Gastrocnemius medialis (tissue), 4 donors: Measurements from ENCODE around the gene KLKB1. TPM values are rescaled to one million over a fixed set of nuclear protein-coding genes. Genes with fewer than 3 reads are reported as not detected.

Experiments used
- ATAC-seq, 2 donors: fragments of 150-250 bp; one replicate each; pipeline ENCODE4 v1.9.1; 2016
- DNase-seq, 2 donors: peaks; one replicate each; pipeline ENCODE4 v3.0.0-alpha.2; 2019
- H3K27ac ChIP-seq, 4 donors: fragments of 200-600 bp; sonication (generic); 1 replicate in 1 of 4; 2 replicates in 3 of 4; pipeline ENCODE4 v1.5.1; 2016 to 2018; ENCODE audit warnings: mild to moderate bottlenecking in 2 of 4, moderate library complexity in 1 of 4
- H3K27me3 ChIP-seq, 3 donors: fragments of 200-600 bp; sonication (generic) in 2 of 3; 1 replicate in 1 of 3; 2 replicates in 2 of 3; pipeline versions ENCODE4 v1.5.1 to v1.6.0; 2016 to 2019; ENCODE audit warnings: mild to moderate bottlenecking in 1 of 3, moderate library complexity in 1 of 3
- H3K36me3 ChIP-seq, 2 donors: fragments of 200-600 bp; sonication (generic) in 1 of 2; one replicate each; pipeline ENCODE4 v1.5.1; 2017 to 2018
- H3K4me1 ChIP-seq, 2 donors: fragments of 200-600 bp; sonication (generic) in 1 of 2; one replicate each; pipeline ENCODE4 v1.5.1; 2016 to 2017; ENCODE audit warnings: mild to moderate bottlenecking in 2 of 2
- H3K4me3 ChIP-seq, 4 donors: fragments of 200-600 bp; sonication (generic) in 3 of 4; 1 replicate in 1 of 4; 2 replicates in 3 of 4; pipeline ENCODE4 v1.5.1; 2016 to 2019; ENCODE audit warnings: mild to moderate bottlenecking in 2 of 4
- H3K9me3 ChIP-seq, 3 donors: fragments of 200-600 bp; sonication (generic) in 2 of 3; 1 replicate in 1 of 3; 2 replicates in 2 of 3; pipeline ENCODE4 v1.5.1; 2016 to 2019
- CTCF ChIP-seq, 5 experiments: fragments of 450-650 bp in 3 of 5; fragments of 200-600 bp in 2 of 5; sonication (generic) in 2 of 5; IDR thresholded peaks in 4 of 5; conservative IDR thresholded peaks in 1 of 5; 1 replicate in 4 of 5; 2 replicates in 1 of 5; pipeline ENCODE4 v1.5.1; 2016 to 2019; ENCODE audit warnings: antibody characterized with exemption in 5 of 5, mild to moderate bottlenecking in 3 of 5, moderate library complexity in 3 of 5
- POLR2A ChIP-seq, 2 donors: fragments of 450-650 bp; IDR thresholded peaks; one replicate each; pipeline ENCODE4 v1.6.1; 2017; ENCODE audit warnings: antibody characterized with exemption in 2 of 2, mild to moderate bottlenecking in 2 of 2, moderate library complexity in 2 of 2
- in situ Hi-C, 4 donors: fragments of 200-750 bp; cut with MboI; loops; one replicate each; pipeline versions ENCODE4 v1.15.0 to v1.8.0; 2017; ENCODE audit warnings: low sequenced_read_pairs in 4 of 4
- intact Hi-C: fragments of 100-400 bp; cut with DNase I; formaldehyde crosslinking; loops from one replicate; pipeline ENCODE4 v1.15.1; 2023; ENCODE audit warnings: low total_unique reads
- total RNA-seq, 4 donors: library from RNA; depleted of rRNA; stranded (reverse); fragments of >200 nt; gene quantifications; one replicate each; pipeline versions ENCODE4 v1.1.0 to v1.2.3, GENCODE V29; 2016

Gene KLKB1
- total RNA-seq, 4 donors from 2014 or later, result 0.20 to 0.40 TPM; not detected in 2

GRCh38 chr4:186285147-186285546 is 57.8 kb downstream of the KLKB1 start:
- Histone ChIP-seq H3K36me3 (no peaks in the 10 kb centered on the region), H3K27ac (no peak overlapping the region), H3K4me3 (no peak overlapping the region), H3K27me3 (no peaks in the 10 kb centered on the region), H3K9me3 (no peaks in the 10 kb centered on the region), H3K4me1 (no peaks in the 10 kb centered on the region)
- intact Hi-C loops (no loop called here), in situ Hi-C loops (loop anchor here in 1 of 4 donors (25.0 kb wide), 1 partner anchor 302 kb away; no protein-coding TSS in a partner anchor)
- no peak for DNase-seq
- no peak for TF ChIP-seq CTCF (IDR thresholded peaks at IDR 0.05 in 4 of 5, conservative IDR thresholded peaks at IDR 0.05 in 1 of 5)
- no peak for TF ChIP-seq POLR2A (IDR thresholded peaks at IDR 0.05)
- ATAC-seq, result no peak

GRCh38 chr4:186286581-186286980 is 59.3 kb downstream of the KLKB1 start:
- Histone ChIP-seq H3K27ac (no peak overlapping the region), H3K4me3 (no peak overlapping the region), H3K4me1 (no peaks in the 10 kb centered on the region), H3K27me3 (no peaks in the 10 kb centered on the region), H3K9me3 (no peaks in the 10 kb centered on the region), H3K36me3 (no peaks in the 10 kb centered on the region)
- in situ Hi-C loops, result loop anchor here in 1 of 4 donors (25.0 kb wide), 1 partner anchor 301 kb away; no protein-coding TSS in a partner anchor
- DNase-seq (no peak), ATAC-seq (no peak)
- TF ChIP-seq CTCF (IDR thresholded peaks at IDR 0.05 in 4 of 5, conservative IDR thresholded peaks at IDR 0.05 in 1 of 5) (no peak), POLR2A (IDR thresholded peaks at IDR 0.05) (no peak)
- intact Hi-C loops, result no loop called here

- no peak overlapping the region for H3K4me3 ChIP-seq
- H3K27me3 ChIP-seq, result no peaks in the 10 kb centered on the region
- ATAC-seq (no peak), DNase-seq (no peak)
- no peaks in the 10 kb centered on the region for H3K36me3 ChIP-seq
- in situ Hi-C loops, result loop anchor here in 3 of 4 donors (10.0 to 25.0 kb wide), 2 partner anchors 293 to 296 kb away; no protein-coding TSS in a partner anchor
- no peaks in the 10 kb centered on the region for H3K9me3 ChIP-seq
- intact Hi-C loops, result no loop called here
- no peak for TF ChIP-seq CTCF (IDR thresholded peaks at IDR 0.05 in 4 of 5, conservative IDR thresholded peaks at IDR 0.05 in 1 of 5)
- no peak for TF ChIP-seq POLR2A (IDR thresholded peaks at IDR 0.05)
- no peak overlapping the region for H3K27ac ChIP-seq
- H3K4me1 ChIP-seq, result no peaks in the 10 kb centered on the region
Observed at GRCh38 chr4:186291256-186291890, 64.1 kb downstream of the KLKB1 start.

- in situ Hi-C loops, result loop anchor here in 3 of 4 donors (10.0 to 25.0 kb wide), 2 partner anchors 291 to 293 kb away; no protein-coding TSS in a partner anchor
- no peak for TF ChIP-seq CTCF (IDR thresholded peaks at IDR 0.05 in 4 of 5, conservative IDR thresholded peaks at IDR 0.05 in 1 of 5)
- TF ChIP-seq POLR2A (IDR thresholded peaks at IDR 0.05), result no peak
- Histone ChIP-seq H3K4me3 (no peak overlapping the region), H3K27ac (no peak overlapping the region), H3K36me3 (no peaks in the 10 kb centered on the region), H3K9me3 (no peaks in the 10 kb centered on the region), H3K27me3 (peaks cover 9 to 12% (median 12%) of the 10 kb centered on the region in 3 donors), H3K4me1 (no peaks in the 10 kb centered on the region)
- intact Hi-C loops, result no loop called here
- ATAC-seq (no peak), DNase-seq (no peak)
Observed at GRCh38 chr4:186294160-186294559, 66.9 kb downstream of the KLKB1 start.
